NCI-H82 treated with DMSO at 0.1 percent for 48 hours (cell line): Measurements from ENCODE around the gene HHLA2.
"Not testable (repeated sequence)": the region's sequence is repeated elsewhere in the genome, so short reads cannot be mapped to it uniquely, and the experiment has no call there.

ENCODE experiments used
- DNase-seq: peaks from one replicate; lab custom pipeline; 2025; ENCODE audit not compliant: unreplicated experiment; lab: John Stamatoyannopoulos, UW

Gene HHLA2, protein sequence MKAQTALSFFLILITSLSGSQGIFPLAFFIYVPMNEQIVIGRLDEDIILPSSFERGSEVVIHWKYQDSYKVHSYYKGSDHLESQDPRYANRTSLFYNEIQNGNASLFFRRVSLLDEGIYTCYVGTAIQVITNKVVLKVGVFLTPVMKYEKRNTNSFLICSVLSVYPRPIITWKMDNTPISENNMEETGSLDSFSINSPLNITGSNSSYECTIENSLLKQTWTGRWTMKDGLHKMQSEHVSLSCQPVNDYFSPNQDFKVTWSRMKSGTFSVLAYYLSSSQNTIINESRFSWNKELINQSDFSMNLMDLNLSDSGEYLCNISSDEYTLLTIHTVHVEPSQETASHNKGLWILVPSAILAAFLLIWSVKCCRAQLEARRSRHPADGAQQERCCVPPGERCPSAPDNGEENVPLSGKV

DNA sequence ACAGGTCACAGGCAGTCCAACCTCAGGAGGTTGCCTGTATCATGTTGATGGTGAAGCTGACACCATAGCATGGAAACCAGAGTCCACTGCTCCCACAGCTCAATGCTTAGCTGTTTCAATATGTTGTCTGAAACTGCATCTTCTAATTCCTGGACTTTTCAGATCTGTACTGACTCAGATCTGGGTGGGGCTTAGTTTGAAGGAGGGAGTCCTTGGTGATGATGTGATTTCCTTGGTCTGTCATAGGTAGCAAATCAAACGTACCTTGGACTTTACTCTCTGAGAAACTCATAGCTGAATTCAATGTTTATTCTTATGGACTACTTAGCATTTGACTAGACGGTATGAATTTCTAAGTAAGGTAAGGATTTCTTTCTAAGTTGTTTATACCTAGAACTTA is at the start of gene HHLA2:
TSS of gene HHLA2 (plus strand) at position 310 of the 400 bp plus-strand sequence. CDS start 55,266 bp downstream, outside the sequence.
- no peak for DNase-seq

DNA sequence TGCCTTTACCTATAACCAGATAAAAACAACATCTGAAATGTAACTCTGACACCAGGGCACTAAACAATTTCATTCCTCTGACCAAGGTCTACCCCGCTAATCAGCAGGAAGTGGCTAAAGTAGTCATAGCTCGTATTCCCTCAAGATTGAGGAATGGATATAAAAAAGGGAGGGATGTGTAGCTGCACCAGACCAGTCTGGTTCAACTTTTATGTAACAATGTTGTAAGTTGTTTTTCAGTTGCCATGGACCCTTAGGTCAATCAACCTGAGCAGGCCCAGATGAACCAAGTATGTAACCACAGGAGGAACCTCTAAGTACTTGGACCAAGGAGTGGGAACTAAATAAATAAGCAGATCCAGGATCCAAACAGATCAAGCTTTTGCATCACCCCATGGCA is 45.7 kb upstream of the HHLA2 start:
- no peak for DNase-seq

DNA sequence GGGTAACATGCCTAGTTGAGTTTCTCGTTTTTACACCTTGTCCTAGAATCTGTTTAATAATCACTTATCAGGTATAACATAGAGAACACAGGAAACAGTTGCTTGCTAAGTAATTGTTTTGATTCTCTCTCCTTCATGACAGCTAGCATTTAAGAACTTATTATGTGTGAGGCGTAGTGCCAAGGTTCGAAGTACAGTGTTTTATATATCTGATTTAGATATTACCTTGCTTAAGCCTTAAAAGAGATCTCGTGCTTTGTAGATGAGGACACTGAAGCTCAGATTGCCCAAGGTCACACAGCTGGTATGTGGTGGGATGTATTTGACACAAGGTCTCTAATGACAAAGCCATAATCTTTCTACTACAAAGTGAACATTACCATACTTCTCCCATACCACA is 45.1 kb upstream of the HHLA2 start:
- DNase-seq: no peak

DNA sequence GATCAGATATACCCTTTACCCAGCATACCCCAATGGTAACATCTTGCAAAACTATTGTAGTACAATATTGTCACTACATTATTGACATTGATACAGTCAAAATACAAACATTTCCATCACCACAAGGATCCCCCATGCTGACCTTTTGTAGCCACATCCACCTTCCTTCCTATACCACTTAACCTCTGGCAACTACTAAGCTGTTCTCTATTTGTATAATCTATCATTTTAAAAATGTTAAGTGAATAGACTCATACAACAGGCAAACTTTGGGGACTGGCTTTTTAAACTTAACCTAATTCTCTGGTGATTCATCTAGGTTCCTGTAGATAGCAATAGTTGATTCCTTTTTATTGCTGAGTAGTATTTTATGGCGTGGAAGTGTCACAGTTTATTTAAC is 44.5 kb upstream of the HHLA2 start:
- no peak for DNase-seq

DNA sequence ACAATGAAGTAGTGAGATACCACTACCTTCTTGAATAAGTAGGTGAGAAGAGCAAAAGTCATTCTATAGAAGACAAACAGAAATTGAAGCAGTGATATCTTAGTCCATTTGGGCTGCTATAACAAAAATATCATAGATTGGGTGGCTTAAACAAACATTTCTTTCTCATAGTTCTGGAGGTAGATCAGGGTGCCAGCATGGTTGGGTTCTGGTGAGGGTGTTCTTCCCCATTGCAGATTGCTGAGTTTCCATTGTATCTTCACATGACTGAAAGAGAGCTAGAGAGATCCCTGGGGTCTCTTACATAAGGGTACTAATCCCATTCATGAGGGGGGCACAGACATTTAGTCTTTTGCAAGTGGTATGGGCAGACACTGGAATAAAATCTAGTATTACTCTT is 41.2 kb upstream of the HHLA2 start:
- no peak for DNase-seq

DNA sequence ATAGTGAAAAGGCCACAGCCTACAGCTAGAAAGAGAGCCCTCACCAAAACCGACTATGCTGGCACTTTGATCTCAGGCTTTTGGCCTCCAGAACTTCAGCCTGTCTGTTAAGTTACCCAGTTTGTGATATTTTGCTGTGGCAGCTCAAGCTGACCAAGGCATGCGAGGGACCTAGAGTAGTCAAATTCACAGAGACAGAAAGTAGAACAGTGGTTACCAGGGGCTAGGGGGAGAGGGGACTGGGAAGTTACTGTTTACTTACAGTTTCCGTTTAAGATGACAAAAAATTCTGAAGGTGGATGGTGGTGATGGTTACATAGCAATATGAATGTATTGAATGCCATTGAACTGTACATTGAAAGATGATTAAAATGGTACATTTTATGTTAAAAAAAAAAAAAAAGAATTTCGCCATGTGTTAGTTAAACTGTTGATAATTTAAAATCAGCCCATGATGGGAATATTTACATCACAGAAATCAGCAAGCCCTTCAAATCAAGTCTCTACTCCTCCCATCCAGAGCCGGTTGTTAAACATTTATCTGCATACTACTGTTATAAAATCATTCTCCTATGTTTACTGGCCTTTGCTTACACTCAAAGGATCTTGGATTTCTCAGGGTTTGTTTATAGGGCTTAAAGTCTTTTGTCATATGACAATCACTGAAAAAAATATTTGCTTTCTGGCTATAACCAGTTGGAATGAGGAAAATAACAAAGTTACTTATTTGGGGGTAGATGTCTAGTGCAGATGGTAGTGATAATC is 31.6 kb upstream of the HHLA2 start:
- DNase-seq: not testable (repeated sequence)

DNA sequence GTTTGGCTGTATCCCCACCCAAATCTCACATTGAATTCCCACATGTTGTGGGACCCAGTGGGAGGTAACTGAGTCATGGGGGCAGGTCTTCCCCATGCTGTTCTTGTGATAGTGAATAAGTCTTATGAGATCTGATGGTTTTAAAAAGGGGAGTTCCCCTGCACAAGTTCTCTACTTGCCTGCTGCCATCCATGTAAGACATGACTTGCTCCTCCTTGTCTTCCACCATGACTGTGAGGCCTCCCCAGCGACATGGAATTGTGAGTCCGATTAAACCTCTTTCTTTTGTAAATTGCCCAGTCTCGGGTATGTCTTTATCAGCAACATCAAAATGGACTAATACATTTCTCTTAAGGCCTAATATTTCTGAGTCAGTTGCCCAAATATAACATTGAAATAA is 28.1 kb upstream of the HHLA2 start:
- not testable (repeated sequence) for DNase-seq

DNA sequence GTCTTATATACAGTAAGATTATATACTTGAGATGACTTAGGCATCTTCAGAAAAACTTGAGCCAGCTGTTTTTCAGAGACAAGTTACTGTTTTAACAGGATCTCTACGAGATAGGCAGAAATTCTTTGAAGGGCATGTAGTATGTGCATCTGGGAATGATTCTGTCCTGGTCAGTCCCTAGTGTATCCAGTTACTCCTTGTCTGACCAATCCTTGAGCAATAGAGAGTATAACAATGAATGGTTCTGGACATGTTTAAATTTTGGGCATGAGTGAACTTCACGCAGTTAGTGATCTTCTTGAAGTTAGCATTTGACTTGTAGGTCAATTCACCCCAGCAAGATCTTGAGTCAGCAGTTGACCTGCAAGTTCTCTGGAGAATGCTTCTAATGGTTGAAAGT is 24.7 kb upstream of the HHLA2 start:
- DNase-seq: no peak

DNA sequence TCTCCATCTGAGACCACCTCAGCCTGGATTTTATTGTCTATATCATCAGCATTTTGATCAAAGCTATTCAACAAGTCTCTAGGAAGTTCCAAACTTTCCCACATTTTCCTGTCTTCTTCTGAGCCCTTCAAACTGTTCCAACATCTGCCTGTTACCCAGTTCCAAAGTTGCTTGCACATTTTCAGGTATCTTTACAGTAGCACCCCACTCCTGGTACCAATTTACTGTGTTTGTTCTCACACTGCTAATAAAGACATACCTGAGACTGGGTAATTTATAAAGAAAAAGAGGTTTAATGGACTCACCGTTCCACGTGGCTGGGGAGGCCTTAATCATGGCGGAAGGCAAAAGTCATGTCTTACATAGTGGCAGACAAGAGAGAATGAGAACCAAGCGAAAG is 17.3 kb upstream of the HHLA2 start:
- DNase-seq: not testable (repeated sequence)

DNA sequence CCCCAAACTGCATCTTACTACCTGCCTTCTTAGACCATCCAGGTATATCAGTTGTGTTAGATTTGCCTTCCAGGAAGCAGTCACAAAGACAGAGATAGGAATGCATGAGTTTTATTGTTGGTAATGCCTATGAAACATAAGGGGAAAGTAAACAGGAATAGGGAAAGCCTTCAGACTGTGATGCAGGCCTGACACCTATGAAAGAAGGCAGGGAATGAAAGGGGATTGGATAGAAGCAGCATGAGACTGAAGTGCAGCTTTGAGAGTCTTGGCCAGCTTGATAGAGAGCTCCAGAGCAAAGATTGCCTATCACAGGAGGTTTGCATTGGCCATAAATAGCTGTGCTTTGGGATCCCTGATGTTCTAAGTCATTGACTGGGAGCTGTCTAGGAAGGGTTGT is 15.9 kb upstream of the HHLA2 start:
- no peak for DNase-seq

DNA sequence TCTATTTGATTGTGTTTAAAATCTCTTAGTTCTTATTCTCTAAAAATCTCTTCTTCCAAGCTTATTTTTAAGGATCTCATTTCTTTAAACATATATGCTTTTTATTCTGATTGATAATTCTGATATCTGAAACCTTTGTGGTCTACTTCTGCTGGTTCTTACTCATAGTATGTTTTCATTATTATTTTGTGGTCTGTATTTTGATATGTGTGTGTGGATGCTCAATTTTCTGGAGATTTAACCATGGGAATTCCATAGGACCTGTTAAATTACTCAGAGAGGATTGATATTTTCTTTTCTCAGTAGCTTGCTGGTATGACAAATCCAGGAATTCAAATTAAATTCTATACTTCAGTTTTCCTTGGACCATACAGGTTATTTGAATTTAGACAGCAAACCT is 14.7 kb upstream of the HHLA2 start:
- no peak for DNase-seq

DNA sequence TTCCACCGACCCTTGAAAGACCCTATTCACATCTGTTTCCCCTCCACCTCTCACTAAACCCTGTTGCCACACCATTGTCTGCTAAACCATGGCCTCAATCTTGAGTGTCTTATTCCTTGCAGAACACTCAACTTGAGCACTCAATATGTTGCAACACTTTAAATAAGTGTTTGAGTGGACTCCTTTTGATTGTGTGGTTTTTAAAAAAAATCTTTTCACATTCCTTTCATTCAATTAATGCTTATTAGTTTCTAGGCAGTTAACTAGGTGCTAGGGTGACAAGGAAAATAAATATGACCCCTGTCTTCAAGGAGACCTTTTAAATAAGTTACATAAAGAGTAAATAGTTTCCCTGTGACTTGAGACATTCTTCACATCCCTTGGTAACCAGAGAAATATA is 13.3 kb upstream of the HHLA2 start:
- DNase-seq: no peak

DNA sequence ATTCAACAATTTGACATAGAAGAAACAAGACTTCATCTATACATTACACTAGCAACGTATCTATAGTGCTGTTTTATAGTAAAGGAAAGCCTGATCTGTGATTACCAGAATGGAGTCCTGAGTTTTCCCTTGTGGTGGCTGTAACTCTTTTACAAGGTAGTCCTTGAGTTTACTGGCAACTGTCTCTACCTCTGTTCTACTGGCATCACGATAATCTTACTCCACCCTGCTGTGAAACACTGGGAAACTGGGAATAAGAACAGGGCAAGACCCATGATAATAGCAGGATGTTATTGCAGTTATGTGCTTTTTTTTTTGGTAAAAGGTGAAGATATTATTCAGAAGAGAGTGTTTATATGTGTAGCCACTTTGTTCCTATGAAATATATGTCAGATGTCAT is 12.4 kb upstream of the HHLA2 start:
- no peak for DNase-seq

DNA sequence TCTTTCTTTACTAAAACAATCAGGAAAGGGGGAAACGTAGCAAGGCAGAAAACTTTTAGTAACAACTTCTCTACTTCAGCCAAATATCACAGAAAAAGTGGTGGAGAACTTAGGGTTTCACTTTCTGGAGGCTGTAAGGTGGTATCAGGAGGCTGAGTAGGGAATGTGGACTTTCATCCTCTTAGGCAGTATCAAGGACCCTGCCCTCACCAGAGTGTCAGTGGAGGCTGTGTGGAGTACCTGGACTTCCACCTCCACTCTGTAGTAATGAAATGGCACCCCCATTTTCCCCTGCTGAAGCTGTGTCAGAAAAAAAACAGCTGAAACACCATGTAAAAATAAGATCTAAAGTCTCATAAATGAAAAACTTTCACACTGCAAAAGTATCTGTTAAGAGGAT is 11.2 kb upstream of the HHLA2 start:
- DNase-seq: no peak

DNA sequence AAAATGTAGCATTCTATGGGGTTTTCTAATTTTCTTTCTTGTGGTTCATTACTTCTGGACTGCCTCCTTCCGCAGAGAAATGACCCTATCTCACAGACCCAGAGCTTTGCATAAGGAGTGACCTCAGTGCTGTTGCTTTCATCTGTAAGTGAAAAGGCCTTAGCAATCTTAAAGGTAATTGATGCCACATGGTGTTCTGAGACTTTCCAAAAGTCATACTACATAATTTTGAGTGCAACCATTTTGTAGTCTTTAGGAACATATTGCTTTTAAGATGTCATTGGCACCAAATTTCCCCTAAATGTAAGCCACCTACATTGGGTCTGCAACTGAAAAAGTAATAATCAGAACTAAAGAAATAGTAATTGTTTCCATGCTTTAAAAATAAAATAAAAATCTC is 9.2 kb upstream of the HHLA2 start:
- DNase-seq: no peak

DNA sequence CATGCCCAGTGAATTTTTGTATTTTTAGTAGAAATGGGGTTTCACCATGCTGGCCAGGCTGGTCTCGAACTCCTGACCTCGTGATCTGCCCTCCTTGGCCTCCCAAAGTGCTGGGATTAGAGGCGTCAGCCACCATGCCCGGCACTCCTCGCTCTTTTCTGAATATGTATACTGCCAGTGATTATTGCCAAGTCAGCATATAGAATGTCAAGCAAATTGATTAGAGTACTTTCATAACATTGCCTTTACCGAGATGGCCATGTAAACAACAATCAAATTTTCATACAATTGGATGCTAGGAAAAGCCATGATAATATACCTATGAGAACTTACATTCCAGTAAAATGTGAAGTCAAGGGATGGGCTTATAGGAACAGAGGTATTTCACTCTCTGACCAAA is 8.2 kb upstream of the HHLA2 start:
- not testable (repeated sequence) for DNase-seq

DNA sequence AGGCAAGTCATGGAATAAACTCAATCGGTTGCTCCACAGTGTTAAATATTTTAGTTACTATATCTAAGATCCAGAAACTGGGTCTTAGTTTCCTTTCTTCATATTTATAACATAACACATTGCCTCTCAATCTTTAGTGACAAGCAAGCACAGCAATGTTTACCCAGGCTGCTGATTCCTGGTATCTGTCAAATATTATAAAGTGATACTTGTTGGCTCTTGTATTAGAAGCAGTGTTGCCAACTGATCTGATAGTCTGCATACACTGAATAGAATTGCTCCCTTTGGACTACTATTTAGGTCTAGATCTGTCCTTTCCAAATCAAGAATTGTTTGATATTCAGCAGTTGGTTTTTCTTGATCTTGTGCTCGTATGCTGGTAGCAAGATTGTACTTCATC is 7.2 kb upstream of the HHLA2 start:
- no peak for DNase-seq

DNA sequence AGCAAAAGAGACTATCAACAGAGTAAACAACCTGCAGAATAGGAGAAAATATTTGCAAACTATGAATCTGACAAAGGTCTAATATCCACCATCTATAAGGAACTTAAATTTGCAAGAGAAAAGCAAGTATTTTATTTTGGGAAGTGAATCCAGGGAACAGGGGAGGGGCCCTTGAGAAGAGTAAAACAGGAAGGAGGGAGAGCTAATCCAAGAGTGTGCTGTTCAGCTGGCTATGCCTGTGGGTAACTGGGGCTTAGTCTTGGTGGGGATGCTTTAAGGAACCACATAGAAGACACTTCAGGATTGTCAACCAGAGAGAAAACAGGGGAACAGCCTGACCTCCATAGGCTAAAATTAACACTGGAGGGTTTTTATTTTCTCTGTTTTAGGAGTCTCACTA is 3.9 kb upstream of the HHLA2 start:
- no peak for DNase-seq

DNA sequence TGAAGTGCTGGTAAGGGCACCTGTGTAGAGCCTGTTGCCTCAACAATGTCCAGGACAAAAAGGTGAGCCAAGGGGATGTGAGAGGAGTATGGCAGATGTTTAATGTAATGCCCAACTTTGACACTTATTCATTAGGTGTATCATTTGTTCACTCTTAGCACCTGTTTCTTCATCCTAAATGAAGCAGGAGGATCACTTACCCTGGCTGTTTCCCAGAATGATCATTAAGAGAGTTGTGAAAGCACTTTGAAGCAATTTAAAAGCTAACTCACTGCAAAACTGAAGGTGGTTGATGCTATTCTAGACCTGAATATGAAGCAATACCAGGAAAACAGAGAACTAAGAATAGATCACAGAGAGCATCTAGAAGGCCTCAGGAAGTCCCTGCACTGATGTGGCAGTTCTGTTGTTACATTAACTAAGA is 3.4 kb upstream of the HHLA2 start:
- no peak for DNase-seq

DNA sequence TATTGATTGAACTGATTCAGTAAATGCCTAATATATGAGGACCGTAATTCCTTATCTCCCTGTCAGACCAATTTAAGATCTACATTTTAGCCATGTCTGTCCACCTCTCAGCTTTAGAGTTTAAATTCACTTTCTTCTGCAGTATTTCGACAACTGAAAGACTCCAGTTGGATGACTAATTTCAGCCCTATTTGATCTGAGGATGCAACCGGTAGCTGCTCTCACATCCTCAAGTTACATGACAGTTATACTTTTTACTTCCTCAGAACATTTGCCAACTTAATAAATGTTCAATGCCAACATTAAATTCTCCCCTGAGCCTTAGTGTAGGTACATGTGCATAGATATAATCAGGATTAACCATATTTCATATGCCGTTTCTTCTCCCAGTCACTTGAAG is 2.5 kb upstream of the HHLA2 start:
- DNase-seq: no peak

DNA sequence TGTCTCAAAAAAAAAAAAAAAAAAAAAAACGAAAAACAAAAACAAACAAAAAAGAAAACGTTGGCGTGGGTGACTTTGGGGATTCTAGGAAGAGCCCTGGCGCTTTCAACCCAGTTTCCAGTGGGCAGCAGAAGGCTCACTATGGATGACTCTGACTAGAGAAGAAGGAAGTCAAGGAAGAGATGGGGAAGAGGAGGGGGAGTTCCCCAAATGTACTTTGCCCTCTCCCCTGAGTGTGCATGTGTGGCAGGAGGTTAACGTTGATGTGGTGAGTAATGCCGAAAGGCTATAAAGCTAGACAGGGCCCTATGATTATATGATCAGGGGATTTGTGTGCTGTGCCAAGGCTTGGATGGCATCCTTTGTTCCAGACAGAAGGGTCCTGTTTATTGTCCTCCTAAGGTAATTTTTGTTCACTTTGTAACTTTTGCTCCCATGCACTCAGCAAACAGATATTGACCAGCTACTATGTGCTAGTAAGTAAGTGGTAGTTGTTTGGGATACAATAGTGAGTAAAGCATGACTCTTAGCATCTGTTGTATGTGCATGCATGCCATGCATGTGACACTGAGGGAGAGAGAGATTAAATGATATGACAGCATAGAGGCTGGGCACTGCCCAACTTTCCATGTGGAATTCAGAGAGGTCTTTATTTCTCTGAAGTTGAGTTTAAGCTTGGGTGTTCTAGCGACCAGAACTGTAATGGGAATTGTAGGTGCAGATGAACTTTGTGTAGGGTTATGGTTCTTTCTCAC is 750 bp upstream of the HHLA2 start:
- DNase-seq: no peak

DNA sequence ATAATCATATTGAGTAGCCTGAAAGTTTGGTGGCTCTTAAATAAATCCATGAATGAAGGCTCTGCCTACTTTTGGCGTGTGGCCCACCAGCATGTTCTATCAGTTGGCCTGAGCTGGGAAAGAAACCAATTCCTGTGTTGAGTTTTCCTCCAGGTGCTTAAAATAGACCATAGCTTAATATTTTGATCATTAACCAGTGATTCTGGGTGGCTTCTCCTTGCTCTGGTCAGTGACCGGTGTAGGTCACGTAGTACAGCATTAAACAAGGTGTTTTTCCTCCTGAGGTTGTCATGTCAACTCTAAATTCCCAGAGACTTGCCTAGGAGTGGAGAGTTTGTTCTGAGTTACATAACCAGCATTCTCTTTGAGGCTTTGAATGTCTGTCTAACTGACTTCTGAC is 1.3 kb downstream of the HHLA2 start:
- DNase-seq: no peak
